ENCODE data around the gene FBXW11. TPM values are rescaled to one million over a fixed set of nuclear protein-coding genes. Genes with fewer than 3 reads are reported as not detected.
"Not testable (repeated sequence)": the region's sequence is repeated elsewhere in the genome, so short reads cannot be mapped to it uniquely, and the experiment has no call there.

The FBXW11 gene
- total RNA-seq, 2 donors from 2014 or later = 43.2 to 55.2 TPM

- Mint-ChIP-seq H3K9me3 (no peaks in the 10 kb centered on the region), H3K4me3 (peak overlapping the region; percentile 58 to 84), H3K27ac (peak overlapping the region; percentile 67), H3K36me3 (ENCODE audit: insufficient read depth in 2 of 2) (peaks cover 2 to 6% of the 10 kb centered on the region in 2 donors), H3K27me3 (ENCODE audit: low read depth) (no peaks in the 10 kb centered on the region), H3K4me1 (ENCODE audit: low read depth) (peaks cover 51% of the 10 kb centered on the region)
- no peak for ATAC-seq (replicated peaks in 1 of 2)
- no peak for DNase-seq
Observed at GRCh38 chr5:171906066-171906570, 100.3 kb downstream of the FBXW11 start.

GRCh38 chr5:171904886-171905285 is 101.6 kb downstream of the FBXW11 start:
- Mint-ChIP-seq H3K4me1 (ENCODE audit: low read depth) (peaks cover 64% of the 10 kb centered on the region), H3K36me3 (ENCODE audit: insufficient read depth in 2 of 2) (peaks cover 2 to 12% of the 10 kb centered on the region in 2 donors), H3K4me3 (no peak overlapping the region), H3K27me3 (ENCODE audit: low read depth) (no peaks in the 10 kb centered on the region), H3K9me3 (no peaks in the 10 kb centered on the region), H3K27ac (no peak overlapping the region)
- DNase-seq (no peak), ATAC-seq (replicated peaks in 1 of 2) (no peak)

DNA sequence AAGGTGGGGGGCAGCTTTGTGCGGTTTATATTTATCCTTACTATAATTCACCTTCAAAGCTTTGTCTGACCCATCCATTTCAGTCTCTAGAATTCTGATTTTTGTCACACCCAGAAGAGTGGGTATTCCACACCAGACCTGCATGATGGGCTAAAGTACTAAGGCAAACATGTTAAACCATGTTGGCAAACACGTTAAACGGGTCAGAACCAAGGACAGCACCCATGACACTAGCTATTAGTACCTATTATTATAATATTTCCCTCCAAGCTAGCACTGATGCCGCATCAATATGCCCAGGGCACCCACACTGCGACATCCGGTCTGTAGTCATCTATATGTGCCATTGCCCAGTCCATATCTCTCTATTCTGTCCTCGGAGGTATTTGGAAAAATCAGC is 104.7 kb downstream of the FBXW11 start:
- ATAC-seq (replicated peaks in 1 of 2) = no peak
- Mint-ChIP-seq H3K36me3 (ENCODE audit: insufficient read depth in 2 of 2) (peaks cover 0 to 12% of the 10 kb centered on the region in 2 donors), H3K27me3 (ENCODE audit: low read depth) (no peaks in the 10 kb centered on the region), H3K4me1 (ENCODE audit: low read depth) (peaks cover 71% of the 10 kb centered on the region), H3K9me3 (no peaks in the 10 kb centered on the region), H3K27ac (no peak overlapping the region), H3K4me3 (no peak overlapping the region)
- DNase-seq = no peak

- ATAC-seq (replicated peaks in 1 of 2) (no peak), DNase-seq (no peak)
- Mint-ChIP-seq H3K4me3 (no peak overlapping the region), H3K27me3 (ENCODE audit: low read depth) (no peaks in the 10 kb centered on the region), H3K9me3 (no peaks in the 10 kb centered on the region), H3K36me3 (ENCODE audit: insufficient read depth in 2 of 2) (peaks cover 0 to 14% of the 10 kb centered on the region in 2 donors), H3K27ac (no peak overlapping the region), H3K4me1 (ENCODE audit: low read depth) (peaks cover 51% of the 10 kb centered on the region)
Observed at GRCh38 chr5:171899792-171900191, 106.6 kb downstream of the FBXW11 start.

DNA sequence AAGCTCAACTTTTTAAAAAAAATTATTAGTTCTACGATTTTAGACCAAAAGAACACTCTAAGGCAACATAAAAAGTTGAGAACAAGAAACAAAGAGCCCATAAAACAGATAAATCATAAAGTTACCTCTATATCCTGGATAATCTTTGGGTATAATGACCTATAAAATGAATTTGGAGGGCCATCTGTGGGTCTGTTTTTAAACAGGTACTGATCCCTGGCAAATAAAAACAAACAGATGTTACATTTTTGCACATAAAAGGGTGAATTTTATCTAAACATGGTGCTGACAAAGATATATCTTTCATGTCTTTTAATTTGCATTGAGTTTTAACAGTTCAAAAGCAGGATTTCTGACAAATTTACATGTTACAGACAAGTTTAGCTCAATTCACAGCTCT is 107.6 kb downstream of the FBXW11 start:
- H3K27ac Mint-ChIP-seq = no peak overlapping the region
- no peak for DNase-seq
- ATAC-seq (replicated peaks in 1 of 2) = no peak
- H3K36me3 Mint-ChIP-seq (ENCODE audit: insufficient read depth in 2 of 2) = peaks cover 0 to 14% of the 10 kb centered on the region in 2 donors
- no peaks in the 10 kb centered on the region for H3K27me3 Mint-ChIP-seq (ENCODE audit: low read depth)
- peaks cover 52% of the 10 kb centered on the region for H3K4me1 Mint-ChIP-seq (ENCODE audit: low read depth)
- H3K4me3 Mint-ChIP-seq = no peak overlapping the region
- no peaks in the 10 kb centered on the region for H3K9me3 Mint-ChIP-seq

GRCh38 chr5:171898386-171898785 is 108.1 kb downstream of the FBXW11 start:
- Mint-ChIP-seq H3K4me1 (ENCODE audit: low read depth) (peaks cover 52% of the 10 kb centered on the region), H3K27ac (no peak overlapping the region), H3K9me3 (no peaks in the 10 kb centered on the region), H3K27me3 (ENCODE audit: low read depth) (no peaks in the 10 kb centered on the region), H3K4me3 (no peak overlapping the region), H3K36me3 (ENCODE audit: insufficient read depth in 2 of 2) (peaks cover 0 to 14% of the 10 kb centered on the region in 2 donors)
- no peak for ATAC-seq (replicated peaks in 1 of 2)
- no peak for DNase-seq

- peak; percentile 76 to 80 for ATAC-seq (replicated peaks in 1 of 2)
- Mint-ChIP-seq H3K27me3 (ENCODE audit: low read depth) (no peaks in the 10 kb centered on the region), H3K9me3 (no peaks in the 10 kb centered on the region), H3K27ac (no peak overlapping the region), H3K36me3 (ENCODE audit: insufficient read depth in 2 of 2) (peaks cover 0 to 14% of the 10 kb centered on the region in 2 donors), H3K4me3 (no peak overlapping the region), H3K4me1 (ENCODE audit: low read depth) (peaks cover 44% of the 10 kb centered on the region)
- peak in 1 of 2 donors; percentile 29 for DNase-seq
Observed at GRCh38 chr5:171897231-171897630, 109.2 kb downstream of the FBXW11 start.

DNA sequence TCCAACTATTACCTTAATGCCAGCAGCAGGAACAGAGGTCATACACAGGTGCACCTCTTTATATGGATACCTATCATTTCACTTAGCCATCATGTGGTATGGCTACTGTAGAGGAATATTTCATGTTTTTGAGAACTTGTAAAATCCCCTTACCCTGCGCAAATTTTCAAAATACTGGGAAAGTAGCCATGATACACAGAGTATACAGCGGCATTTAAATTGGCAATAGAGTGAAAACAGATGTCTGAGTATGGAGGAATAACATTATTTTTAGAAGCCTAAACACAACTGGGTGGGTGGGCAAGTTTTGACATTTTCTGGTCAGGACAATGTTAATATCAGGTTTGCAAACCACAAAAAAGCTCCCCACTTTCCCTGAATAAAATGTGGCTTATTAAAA is 111.4 kb downstream of the FBXW11 start:
- Mint-ChIP-seq H3K36me3 (ENCODE audit: insufficient read depth in 2 of 2) (peaks cover 0 to 17% of the 10 kb centered on the region in 2 donors), H3K4me1 (ENCODE audit: low read depth) (peaks cover 33% of the 10 kb centered on the region), H3K4me3 (no peak overlapping the region), H3K27me3 (ENCODE audit: low read depth) (no peaks in the 10 kb centered on the region), H3K27ac (no peak overlapping the region), H3K9me3 (no peaks in the 10 kb centered on the region)
- ATAC-seq (replicated peaks in 1 of 2) (no peak), DNase-seq (no peak)

DNA sequence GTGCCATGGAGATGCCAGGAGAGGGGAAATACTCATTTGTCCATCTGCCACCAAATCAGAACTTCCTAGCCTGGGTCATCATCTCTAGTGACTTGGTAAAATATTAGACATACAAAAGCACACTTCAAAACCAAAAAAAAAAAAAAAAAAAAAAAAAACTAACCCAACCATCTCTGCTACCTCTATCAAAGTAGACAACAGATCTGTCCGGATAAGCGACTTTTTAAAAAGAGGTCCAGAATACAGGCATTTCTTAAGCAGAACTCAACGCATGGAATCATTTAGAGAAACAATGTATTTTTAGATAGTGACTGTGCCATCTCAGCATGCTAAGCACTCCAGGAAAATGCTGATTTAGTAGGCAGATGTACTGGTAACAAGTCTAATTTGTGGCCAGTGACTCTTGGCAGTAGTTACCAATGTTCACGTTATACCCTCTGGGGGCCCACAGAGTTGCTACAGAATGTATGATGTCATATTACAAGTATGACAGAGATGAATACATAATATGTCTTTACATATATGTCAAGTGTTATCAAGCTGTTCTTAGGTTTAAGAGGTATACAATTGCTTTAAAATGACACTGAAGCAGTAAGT is 113.0 kb downstream of the FBXW11 start:
- Mint-ChIP-seq H3K4me1 (ENCODE audit: low read depth) (peaks cover 19% of the 10 kb centered on the region), H3K9me3 (no peaks in the 10 kb centered on the region), H3K27ac (no peak overlapping the region), H3K4me3 (no peak overlapping the region), H3K36me3 (ENCODE audit: insufficient read depth in 2 of 2) (peaks cover 0 to 20% of the 10 kb centered on the region in 2 donors), H3K27me3 (ENCODE audit: low read depth) (no peaks in the 10 kb centered on the region)
- peak; percentile 49 to 79 for ATAC-seq (replicated peaks in 1 of 2)
- DNase-seq = peak in 1 of 2 donors; percentile 7

DNA sequence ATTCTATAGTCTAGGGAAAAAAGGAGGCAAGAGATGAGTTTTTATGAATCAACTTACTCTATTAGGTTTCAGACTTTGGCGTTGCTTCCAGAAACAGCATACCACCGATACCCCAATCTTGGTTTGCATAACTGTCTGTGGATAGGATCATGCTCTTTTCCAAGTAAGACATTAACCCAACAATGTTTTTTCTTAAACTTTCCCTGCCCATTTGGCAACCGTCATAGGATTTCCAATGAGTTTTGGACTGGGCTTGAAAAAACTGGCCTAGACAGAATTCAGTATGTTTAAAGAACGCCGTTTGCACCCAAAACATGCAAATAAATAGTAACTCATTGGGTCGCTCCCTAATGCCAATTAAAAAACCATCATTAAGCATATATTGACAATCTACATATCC is 114.8 kb downstream of the FBXW11 start:
- ATAC-seq (replicated peaks in 1 of 2) (no peak), DNase-seq (no peak)
- Mint-ChIP-seq H3K9me3 (no peaks in the 10 kb centered on the region), H3K4me3 (no peak overlapping the region), H3K27me3 (ENCODE audit: low read depth) (no peaks in the 10 kb centered on the region), H3K4me1 (ENCODE audit: low read depth) (peaks cover 5% of the 10 kb centered on the region), H3K27ac (no peak overlapping the region), H3K36me3 (ENCODE audit: insufficient read depth in 2 of 2) (peaks cover 0 to 19% of the 10 kb centered on the region in 2 donors)

GRCh38 chr5:171891150-171891549 is 115.3 kb downstream of the FBXW11 start:
- Mint-ChIP-seq H3K9me3 (no peaks in the 10 kb centered on the region), H3K27me3 (ENCODE audit: low read depth) (no peaks in the 10 kb centered on the region), H3K36me3 (ENCODE audit: insufficient read depth in 2 of 2) (peaks cover 0 to 17% of the 10 kb centered on the region in 2 donors), H3K4me1 (ENCODE audit: low read depth) (peaks cover 5% of the 10 kb centered on the region), H3K4me3 (no peak overlapping the region), H3K27ac (no peak overlapping the region)
- ATAC-seq (replicated peaks in 1 of 2) = no peak
- no peak for DNase-seq

- no peaks in the 10 kb centered on the region for H3K9me3 Mint-ChIP-seq
- peaks cover 4 to 31% of the 10 kb centered on the region in 2 donors for H3K36me3 Mint-ChIP-seq (ENCODE audit: insufficient read depth in 2 of 2)
- ATAC-seq (replicated peaks in 1 of 2) (no peak), DNase-seq (no peak)
- no peaks in the 10 kb centered on the region for H3K27me3 Mint-ChIP-seq (ENCODE audit: low read depth)
- H3K4me1 Mint-ChIP-seq (ENCODE audit: low read depth) = peaks cover 6% of the 10 kb centered on the region
- H3K27ac Mint-ChIP-seq = no peak overlapping the region
- no peak overlapping the region for H3K4me3 Mint-ChIP-seq
Observed at GRCh38 chr5:171888051-171888481, 118.4 kb downstream of the FBXW11 start.

DNA sequence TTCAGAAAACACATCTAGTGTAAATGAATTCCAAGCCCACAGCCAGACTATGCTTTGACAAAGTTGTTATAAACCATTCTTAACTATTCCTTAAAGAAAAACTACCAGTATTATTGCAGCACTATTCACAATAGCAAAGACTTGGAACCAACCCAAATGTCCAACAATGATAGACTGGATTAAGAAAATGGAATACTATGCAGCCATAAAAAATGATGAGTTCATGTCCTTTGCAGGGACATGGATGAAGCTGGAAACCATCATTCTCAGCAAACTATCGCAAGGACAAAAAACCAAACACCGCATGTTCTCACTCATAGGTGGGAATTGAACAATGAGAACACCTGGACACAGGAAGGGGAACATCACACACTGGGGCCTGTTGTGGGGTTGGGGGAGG is 120.4 kb downstream of the FBXW11 start:
- H3K4me3 Mint-ChIP-seq; H3K9me3 Mint-ChIP-seq; H3K27me3 Mint-ChIP-seq (ENCODE audit: low read depth); DNase-seq; ATAC-seq (replicated peaks in 1 of 2); H3K27ac Mint-ChIP-seq: not testable (repeated sequence)
- Mint-ChIP-seq H3K4me1 (ENCODE audit: low read depth) (peaks cover 20% of the 10 kb centered on the region), H3K36me3 (ENCODE audit: insufficient read depth in 2 of 2) (peaks cover 4 to 29% of the 10 kb centered on the region in 2 donors)

- ATAC-seq (replicated peaks in 1 of 2) (peak in 1 of 2 donors; percentile 71), DNase-seq (peak in 1 of 2 donors; percentile 5)
- H3K9me3 Mint-ChIP-seq = no peaks in the 10 kb centered on the region
- H3K27me3 Mint-ChIP-seq (ENCODE audit: low read depth) = no peaks in the 10 kb centered on the region
- peaks cover 4 to 15% of the 10 kb centered on the region in 2 donors for H3K36me3 Mint-ChIP-seq (ENCODE audit: insufficient read depth in 2 of 2)
- no peak overlapping the region for H3K4me3 Mint-ChIP-seq
- peak overlapping the region; percentile 56 for H3K27ac Mint-ChIP-seq
- peaks cover 20% of the 10 kb centered on the region for H3K4me1 Mint-ChIP-seq (ENCODE audit: low read depth)
Observed at GRCh38 chr5:171882118-171882517, 124.3 kb downstream of the FBXW11 start.

All from activated T-cell treated with anti-CD3 and anti-CD28 coated beads, Interleukin-2, amount 50 U/mL, for 72 hours (primary cell).